RWPE2 (cell line): ENCODE measurements around the gene SSBP4.

Experiments
- ATAC-seq: fragments of 200-7000 bp; cut with Tn5 transposase; 3 replicates; pipeline ENCODE4 v1.9.1; 2021; ENCODE audit warnings: low read depth
- DNase-seq: peaks from one replicate; pipeline ENCODE4 v3.0.0-alpha.2; 2020; ENCODE audit warnings: low spot score
- H3K27ac ChIP-seq: fragments of 450-650 bp; 2 replicates; pipeline ENCODE4 v1.5.1; 2017; ENCODE audit warnings: mild to moderate bottlenecking; ENCODE audit not compliant: poor library complexity, severe bottlenecking
- H3K27me3 ChIP-seq: fragments of 250-450 bp; sonication (Bioruptor Pico); 2 replicates; pipeline ENCODE4 v1.5.1; 2021; ENCODE audit warnings: mild to moderate bottlenecking, moderate library complexity; ENCODE audit not compliant: insufficient read depth, poor library complexity, severe bottlenecking
- H3K36me3 ChIP-seq: fragments of 250-450 bp; sonication (Bioruptor Pico); 2 replicates; pipeline ENCODE4 v1.5.1; 2020; ENCODE audit warnings: low read depth, mild to moderate bottlenecking, moderate library complexity
- H3K4me1 ChIP-seq: fragments of 250-450 bp; sonication (Bioruptor Pico); 2 replicates; pipeline ENCODE4 v1.5.1; 2021; ENCODE audit warnings: mild to moderate bottlenecking, moderate library complexity; ENCODE audit not compliant: insufficient read depth, poor library complexity, severe bottlenecking
- H3K4me3 ChIP-seq: fragments of 250-450 bp; sonication (Bioruptor Pico); 2 replicates; pipeline ENCODE4 v1.5.1; 2021; ENCODE audit warnings: mild to moderate bottlenecking, moderate library complexity; ENCODE audit not compliant: severe bottlenecking
- H3K9me3 ChIP-seq: fragments of 250-450 bp; sonication (Bioruptor Pico); 2 replicates; pipeline ENCODE4 v1.5.1; 2021; ENCODE audit warnings: mild to moderate bottlenecking, moderate library complexity; ENCODE audit not compliant: severe bottlenecking
- TF ChIP-seq, protein P1 (sequence below): fragments of 450-650 bp; IDR thresholded peaks from one replicate; pipeline ENCODE4 v1.5.1; 2017; ENCODE audit warnings: mild to moderate bottlenecking, moderate library complexity; ENCODE audit not compliant: poor library complexity, severe bottlenecking

The SSBP4 gene

DNA sequence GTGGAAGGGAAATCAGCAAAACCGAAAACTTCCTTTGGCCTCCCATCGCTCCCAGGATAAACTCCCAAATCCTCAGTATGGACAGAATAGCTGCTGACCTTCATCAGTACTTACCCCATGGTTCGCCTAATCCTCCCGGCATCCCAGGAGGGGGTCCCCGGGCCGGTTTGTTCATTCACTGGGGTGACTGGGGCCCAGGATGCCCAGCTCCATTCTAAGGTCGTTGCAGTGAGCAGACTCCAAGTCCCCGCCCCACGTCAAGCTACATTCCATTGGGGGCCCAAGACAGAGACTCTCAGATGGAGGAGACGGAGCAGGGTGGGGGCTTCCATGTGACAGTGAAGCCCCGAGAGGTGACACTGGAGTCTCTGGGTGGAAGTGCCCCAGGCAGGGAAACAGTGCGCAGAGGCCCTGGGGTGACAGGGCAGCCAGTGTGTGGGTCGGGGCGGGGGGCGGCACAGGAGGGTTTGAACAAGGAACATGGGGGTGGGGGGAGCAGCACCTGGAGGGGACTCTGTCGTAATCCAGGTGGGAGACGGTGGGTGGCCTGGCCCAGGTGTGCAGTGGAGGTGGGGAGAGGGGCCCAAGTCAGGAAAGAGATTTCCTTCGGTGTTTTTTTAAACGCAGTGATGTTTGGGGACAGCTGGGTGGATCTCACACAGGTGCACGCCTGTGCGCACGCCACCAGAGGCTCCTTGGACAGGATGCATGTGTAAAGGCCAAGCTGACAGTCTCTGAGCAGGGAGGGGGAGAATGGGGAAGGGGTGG, 5.1 kb downstream of the SSBP4 start:
- DNase-seq, result no peak
- H3K36me3 ChIP-seq, result no peaks in the 10 kb centered on the region
- no peak overlapping the region for H3K27ac ChIP-seq
- no peak for ATAC-seq
- H3K27me3 ChIP-seq, result no peaks in the 10 kb centered on the region
- no peak overlapping the region for H3K4me3 ChIP-seq
- peaks cover 6% of the 10 kb centered on the region for H3K4me1 ChIP-seq
- H3K9me3 ChIP-seq, result no peaks in the 10 kb centered on the region
- TF ChIP-seq, protein P1, sequence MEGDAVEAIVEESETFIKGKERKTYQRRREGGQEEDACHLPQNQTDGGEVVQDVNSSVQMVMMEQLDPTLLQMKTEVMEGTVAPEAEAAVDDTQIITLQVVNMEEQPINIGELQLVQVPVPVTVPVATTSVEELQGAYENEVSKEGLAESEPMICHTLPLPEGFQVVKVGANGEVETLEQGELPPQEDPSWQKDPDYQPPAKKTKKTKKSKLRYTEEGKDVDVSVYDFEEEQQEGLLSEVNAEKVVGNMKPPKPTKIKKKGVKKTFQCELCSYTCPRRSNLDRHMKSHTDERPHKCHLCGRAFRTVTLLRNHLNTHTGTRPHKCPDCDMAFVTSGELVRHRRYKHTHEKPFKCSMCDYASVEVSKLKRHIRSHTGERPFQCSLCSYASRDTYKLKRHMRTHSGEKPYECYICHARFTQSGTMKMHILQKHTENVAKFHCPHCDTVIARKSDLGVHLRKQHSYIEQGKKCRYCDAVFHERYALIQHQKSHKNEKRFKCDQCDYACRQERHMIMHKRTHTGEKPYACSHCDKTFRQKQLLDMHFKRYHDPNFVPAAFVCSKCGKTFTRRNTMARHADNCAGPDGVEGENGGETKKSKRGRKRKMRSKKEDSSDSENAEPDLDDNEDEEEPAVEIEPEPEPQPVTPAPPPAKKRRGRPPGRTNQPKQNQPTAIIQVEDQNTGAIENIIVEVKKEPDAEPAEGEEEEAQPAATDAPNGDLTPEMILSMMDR, result no peak

DNA sequence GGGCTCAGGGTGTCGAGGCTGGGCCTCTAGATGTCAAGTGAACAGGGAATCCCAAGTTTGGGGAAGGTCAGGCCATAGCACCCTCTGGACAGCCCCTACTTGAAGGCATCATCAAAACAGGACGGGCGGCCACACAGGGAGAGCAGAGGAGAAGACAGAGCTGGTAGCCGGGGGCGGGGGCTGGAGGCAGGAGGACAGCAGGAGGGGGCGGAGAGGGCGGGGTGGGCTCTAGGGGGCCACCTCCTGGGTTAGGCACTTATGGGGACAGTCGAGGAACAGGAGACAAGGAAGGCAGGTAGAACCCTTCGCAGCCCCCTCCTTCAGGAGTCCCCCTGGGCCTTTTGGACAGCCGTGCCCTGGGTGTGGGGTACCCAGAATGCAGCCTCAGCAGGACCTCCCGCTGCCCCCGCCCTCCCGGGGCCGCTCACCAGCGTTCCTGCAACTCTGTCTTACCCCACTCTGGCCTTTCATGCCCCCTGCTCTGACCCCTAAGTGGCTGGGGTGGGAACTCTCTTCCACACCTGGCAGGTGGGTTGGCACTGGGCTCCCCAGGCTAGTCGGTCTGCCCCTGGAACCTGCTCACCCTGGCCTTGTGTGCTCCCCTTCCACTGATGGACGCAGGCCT, 5.8 kb downstream of the SSBP4 start:
- peaks cover 6% of the 10 kb centered on the region for H3K4me1 ChIP-seq
- no peak for ATAC-seq
- H3K27me3 ChIP-seq, result no peaks in the 10 kb centered on the region
- TF ChIP-seq, protein P1, result no peak
- DNase-seq, result no peak
- H3K9me3 ChIP-seq, result no peaks in the 10 kb centered on the region
- H3K36me3 ChIP-seq, result no peaks in the 10 kb centered on the region
- no peak overlapping the region for H3K27ac ChIP-seq
- H3K4me3 ChIP-seq, result no peak overlapping the region

DNA sequence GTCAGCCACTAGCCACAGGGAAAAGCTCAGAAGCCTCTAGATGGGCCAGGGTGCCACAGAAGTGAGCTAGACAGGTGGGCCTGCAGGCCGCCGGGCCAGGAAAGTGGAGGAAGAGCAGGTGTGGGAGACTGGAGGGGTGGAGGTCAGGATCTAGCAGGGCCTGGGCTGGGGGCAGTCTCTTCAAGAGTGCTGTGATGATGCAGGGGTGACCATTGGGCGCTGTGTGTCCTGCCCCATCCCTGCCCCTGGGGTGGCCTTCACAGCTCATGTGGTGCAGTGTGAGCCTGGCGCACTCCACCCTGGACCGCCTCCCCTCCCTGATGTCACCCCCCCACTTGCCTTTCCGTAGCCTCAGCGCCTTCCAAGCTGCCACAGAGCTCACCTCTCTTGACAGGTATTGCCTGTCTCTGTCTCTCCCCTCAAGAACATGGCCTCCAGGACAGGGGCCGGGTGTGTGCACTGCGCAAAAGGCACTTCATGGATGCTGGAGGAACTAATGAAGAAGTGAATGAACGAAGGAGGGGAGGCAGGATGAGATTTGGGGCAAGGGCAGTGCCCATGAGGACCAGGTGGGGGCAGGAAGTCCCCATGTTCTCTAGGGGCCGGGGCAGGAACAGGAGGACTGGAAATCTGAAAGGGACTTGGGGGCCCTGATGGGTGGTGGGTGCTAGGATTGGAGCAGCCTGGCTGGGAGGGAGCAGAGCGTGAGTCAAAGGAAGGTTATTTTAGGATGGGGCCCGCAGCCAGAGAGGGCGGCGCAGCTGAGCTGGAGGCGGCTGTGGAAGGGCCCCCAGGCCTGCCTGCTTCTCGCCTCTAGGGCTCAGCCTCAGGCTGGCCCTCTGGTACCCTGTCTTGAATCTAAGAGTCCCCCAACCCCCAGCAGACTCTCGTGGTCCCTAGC, 6.6 kb downstream of the SSBP4 start:
- ATAC-seq, result peak; percentile 51
- TF ChIP-seq, protein P1, result no peak
- Histone ChIP-seq H3K4me3 (no peak overlapping the region), H3K4me1 (peaks cover 3% of the 10 kb centered on the region), H3K36me3 (no peaks in the 10 kb centered on the region), H3K27ac (no peak overlapping the region), H3K27me3 (no peaks in the 10 kb centered on the region), H3K9me3 (no peaks in the 10 kb centered on the region)
- no peak for DNase-seq

DNA sequence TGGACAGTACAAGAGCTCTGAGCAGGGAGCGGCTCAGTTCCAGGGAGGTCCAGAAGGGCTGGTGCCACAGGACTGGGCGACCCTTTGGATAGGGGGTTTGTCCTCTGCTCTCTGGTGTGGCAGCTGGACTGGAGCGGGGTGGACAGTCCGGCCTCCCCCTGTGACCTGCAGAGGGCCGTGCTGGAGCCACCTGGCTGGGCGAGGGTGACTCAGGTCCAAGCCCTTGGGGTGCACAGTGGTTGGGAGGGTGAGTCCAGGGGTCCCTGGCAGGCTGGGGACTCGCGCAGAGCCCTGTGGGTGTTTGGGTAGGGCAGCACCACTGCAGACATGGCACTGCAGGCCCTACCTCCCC, 7.2 kb downstream of the SSBP4 start:
- H3K4me1 ChIP-seq, result peaks cover 3% of the 10 kb centered on the region
- no peak overlapping the region for H3K27ac ChIP-seq

More for the DNA sequence above, 7.2 kb downstream of the SSBP4 start:
- TF ChIP-seq, protein P1, result no peak
- Histone ChIP-seq H3K9me3 (no peaks in the 10 kb centered on the region), H3K27me3 (no peaks in the 10 kb centered on the region), H3K36me3 (no peaks in the 10 kb centered on the region), H3K4me3 (no peak overlapping the region)
- DNase-seq (no peak), ATAC-seq (no peak)
